Measurements from ENCODE around the gene COL12A1.

DNA sequence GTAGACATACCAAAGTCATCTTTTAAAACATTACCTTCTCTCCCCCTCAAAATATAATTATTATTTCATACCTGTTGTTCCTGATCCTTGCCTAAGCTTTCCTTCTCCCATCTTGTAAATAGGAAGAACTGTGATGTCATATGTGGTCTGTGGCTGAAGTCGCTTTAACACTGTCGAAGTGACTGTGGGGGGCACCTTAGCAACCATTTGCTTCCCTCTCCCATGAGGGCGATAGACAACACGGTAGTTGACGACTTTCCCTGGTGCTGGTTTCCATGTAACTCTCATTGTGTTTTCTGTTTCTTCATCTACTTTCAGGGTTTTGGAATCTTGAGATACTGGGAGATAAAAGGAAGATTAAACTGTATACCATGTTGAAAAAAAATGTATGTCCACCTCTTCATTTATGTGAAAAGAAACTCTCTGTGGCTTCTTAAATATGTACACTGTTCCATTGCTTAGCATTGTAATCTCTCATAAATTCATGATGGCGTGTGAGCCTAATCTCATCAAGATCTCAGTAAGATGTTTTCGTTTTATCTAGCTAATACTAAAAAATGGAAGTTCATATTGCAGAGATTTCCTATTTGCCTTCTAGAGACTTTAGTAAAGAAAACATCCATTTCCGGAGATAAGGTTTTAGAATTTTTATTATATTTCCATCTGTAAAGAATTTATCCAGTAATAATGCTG is 49.5 kb downstream of the COL12A1 start:
- TF ChIP-seq, protein P1, sequence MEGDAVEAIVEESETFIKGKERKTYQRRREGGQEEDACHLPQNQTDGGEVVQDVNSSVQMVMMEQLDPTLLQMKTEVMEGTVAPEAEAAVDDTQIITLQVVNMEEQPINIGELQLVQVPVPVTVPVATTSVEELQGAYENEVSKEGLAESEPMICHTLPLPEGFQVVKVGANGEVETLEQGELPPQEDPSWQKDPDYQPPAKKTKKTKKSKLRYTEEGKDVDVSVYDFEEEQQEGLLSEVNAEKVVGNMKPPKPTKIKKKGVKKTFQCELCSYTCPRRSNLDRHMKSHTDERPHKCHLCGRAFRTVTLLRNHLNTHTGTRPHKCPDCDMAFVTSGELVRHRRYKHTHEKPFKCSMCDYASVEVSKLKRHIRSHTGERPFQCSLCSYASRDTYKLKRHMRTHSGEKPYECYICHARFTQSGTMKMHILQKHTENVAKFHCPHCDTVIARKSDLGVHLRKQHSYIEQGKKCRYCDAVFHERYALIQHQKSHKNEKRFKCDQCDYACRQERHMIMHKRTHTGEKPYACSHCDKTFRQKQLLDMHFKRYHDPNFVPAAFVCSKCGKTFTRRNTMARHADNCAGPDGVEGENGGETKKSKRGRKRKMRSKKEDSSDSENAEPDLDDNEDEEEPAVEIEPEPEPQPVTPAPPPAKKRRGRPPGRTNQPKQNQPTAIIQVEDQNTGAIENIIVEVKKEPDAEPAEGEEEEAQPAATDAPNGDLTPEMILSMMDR (IDR thresholded peaks at IDR 0.05): no peak
- no peak for TF ChIP-seq POLR2A (IDR thresholded peaks at IDR 0.05)

Measured in right lobe of liver (tissue), 4 donors.